Measurements from ENCODE around the gene HSFX2. TPM values are rescaled to one million over a fixed set of nuclear protein-coding genes. Genes with fewer than 3 reads are reported as not detected.
"Not testable (repeated sequence)": the region's sequence is repeated elsewhere in the genome, so short reads cannot be mapped to it uniquely, and the experiment has no call there.

The HSFX2 gene
- total RNA-seq, 2 experiments from 2014 or later = not detected

DNA sequence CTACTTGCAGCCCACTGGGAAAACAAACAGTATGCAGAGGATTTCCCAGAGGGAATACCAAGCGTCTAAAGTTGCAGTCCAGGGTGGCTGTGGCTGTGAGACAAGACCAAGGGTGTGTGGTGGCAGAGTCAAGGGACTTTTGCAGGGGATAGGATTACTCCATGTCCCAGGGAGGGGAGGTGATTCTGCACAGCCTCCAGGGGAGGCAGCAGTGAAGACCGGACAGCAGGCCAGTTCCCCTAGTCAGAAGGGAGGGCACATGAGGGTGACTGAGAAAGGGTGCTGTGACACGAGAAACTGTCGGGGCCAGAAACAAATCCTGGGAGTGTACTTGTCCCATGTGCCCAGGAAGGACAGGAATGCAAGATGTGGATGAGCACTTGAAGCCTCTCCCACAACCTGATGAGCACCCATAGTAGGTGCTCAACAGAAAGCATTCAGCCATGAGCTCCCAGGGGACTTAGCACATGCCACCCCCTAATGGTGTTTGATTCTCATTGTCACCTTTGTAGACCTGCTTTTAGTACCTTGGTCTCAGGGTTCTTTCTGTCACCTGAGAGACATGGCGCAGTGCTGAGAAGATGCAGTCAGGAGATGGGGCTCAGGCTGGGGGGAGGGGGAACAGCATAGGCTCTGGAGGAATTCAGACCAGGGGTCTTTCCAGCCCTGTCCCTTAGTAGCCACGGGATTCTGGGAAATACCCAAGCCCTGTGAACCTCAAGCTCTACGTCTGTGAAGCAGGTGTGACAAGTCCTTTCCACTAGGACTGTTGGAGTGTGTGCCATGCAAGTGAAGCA, 27.3 kb downstream of the HSFX2 start:
- H3K4me3 Mint-ChIP-seq = no peak overlapping the region
- no peaks in the 10 kb centered on the region for H3K4me1 ChIP-seq (ENCODE audit: insufficient read depth, low read length)
- DNase-seq (no peak), ATAC-seq (ENCODE audit: poor library complexity) (no peak)
- H3K36me3 Mint-ChIP-seq (ENCODE audit: low read depth) = no peaks in the 10 kb centered on the region
- H3K4me3 ChIP-seq (ENCODE audit: low read length) = no peak overlapping the region
- no peaks in the 10 kb centered on the region for H3K9me3 Mint-ChIP-seq
- H3K27me3 ChIP-seq (ENCODE audit: control insufficient read depth in 1 of 2, insufficient read depth in 2 of 2, low read length in 2 of 2) = no peaks in the 10 kb centered on the region
- H3K27me3 Mint-ChIP-seq = no peaks in the 10 kb centered on the region
- no peaks in the 10 kb centered on the region for H3K36me3 ChIP-seq (ENCODE audit: insufficient read depth, low read length)
- H3K27ac ChIP-seq (ENCODE audit: low read depth in 1 of 2, low read length in 2 of 2) = no peak overlapping the region
- TF ChIP-seq CTCF (IDR thresholded peaks at IDR 0.05) = no peak
- H3K27ac Mint-ChIP-seq = no peak overlapping the region
- POLR2A ChIA-PET = no interaction called here
- CTCF ChIA-PET = no interaction called here
- no peaks in the 10 kb centered on the region for H3K9me3 ChIP-seq (ENCODE audit: control insufficient read depth in 1 of 2, insufficient read depth in 1 of 2, low read length in 2 of 2)
- intact Hi-C loops (cut with DNase I, micrococcal nuclease) = no loop called here
- no peaks in the 10 kb centered on the region for H3K4me1 Mint-ChIP-seq (ENCODE audit: low read depth)

- Mint-ChIP-seq H3K4me1 (ENCODE audit: low read depth) (no peaks in the 10 kb centered on the region), H3K36me3 (ENCODE audit: low read depth) (no peaks in the 10 kb centered on the region), H3K9me3 (no peaks in the 10 kb centered on the region), H3K4me3 (no peak overlapping the region), H3K27ac (no peak overlapping the region), H3K27me3 (no peaks in the 10 kb centered on the region)
- intact Hi-C loops (cut with DNase I, micrococcal nuclease) = no loop called here
- DNase-seq (no peak), ATAC-seq (ENCODE audit: poor library complexity) (no peak)
- Histone ChIP-seq H3K4me1 (ENCODE audit: insufficient read depth, low read length) (no peaks in the 10 kb centered on the region), H3K4me3 (ENCODE audit: low read length) (no peak overlapping the region), H3K9me3 (ENCODE audit: control insufficient read depth in 1 of 2, insufficient read depth in 1 of 2, low read length in 2 of 2) (no peaks in the 10 kb centered on the region), H3K36me3 (ENCODE audit: insufficient read depth, low read length) (no peaks in the 10 kb centered on the region), H3K27ac (ENCODE audit: low read depth in 1 of 2, low read length in 2 of 2) (no peak overlapping the region), H3K27me3 (ENCODE audit: control insufficient read depth in 1 of 2, insufficient read depth in 2 of 2, low read length in 2 of 2) (no peaks in the 10 kb centered on the region)
- CTCF ChIA-PET = no interaction called here
- no peak for TF ChIP-seq CTCF (IDR thresholded peaks at IDR 0.05)
- POLR2A ChIA-PET = no interaction called here
These were observed 31.8 kb downstream of the HSFX2 start for GRCh38 chrX:149563359-149563758.

- H3K4me3 ChIP-seq (ENCODE audit: low read length); H3K4me1 ChIP-seq (ENCODE audit: insufficient read depth, low read length); H3K4me1 Mint-ChIP-seq (ENCODE audit: low read depth); H3K9me3 ChIP-seq (ENCODE audit: control insufficient read depth in 1 of 2, insufficient read depth in 1 of 2, low read length in 2 of 2); H3K36me3 ChIP-seq (ENCODE audit: insufficient read depth, low read length); H3K9me3 Mint-ChIP-seq; H3K27ac Mint-ChIP-seq; CTCF ChIA-PET; intact Hi-C loops (cut with DNase I, micrococcal nuclease); H3K27me3 Mint-ChIP-seq; POLR2A ChIA-PET; H3K36me3 Mint-ChIP-seq (ENCODE audit: low read depth); DNase-seq; H3K4me3 Mint-ChIP-seq; H3K27ac ChIP-seq (ENCODE audit: low read depth in 1 of 2, low read length in 2 of 2); H3K27me3 ChIP-seq (ENCODE audit: control insufficient read depth in 1 of 2, insufficient read depth in 2 of 2, low read length in 2 of 2); ATAC-seq (ENCODE audit: poor library complexity): not testable (repeated sequence)
These were observed 39.9 kb downstream of the HSFX2 start for GRCh38 chrX:149555251-149555650.

DNA sequence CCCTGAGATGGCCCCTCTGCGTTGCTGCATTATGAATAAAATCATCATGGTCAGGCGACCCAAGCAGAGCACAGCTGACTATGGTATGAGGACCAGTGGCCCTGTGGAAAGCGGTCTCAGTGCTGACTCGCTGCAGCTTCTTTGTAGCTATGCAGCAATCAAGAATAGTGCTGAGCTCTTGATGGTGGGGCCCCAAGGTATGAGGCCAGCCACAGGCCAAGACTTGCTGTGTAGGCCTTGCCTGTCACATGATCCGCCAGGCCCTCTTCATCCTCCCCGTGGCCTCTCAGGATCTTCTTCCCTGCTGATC, 43.2 kb downstream of the HSFX2 start:
- H3K4me3 ChIP-seq (ENCODE audit: low read length); CTCF ChIA-PET; H3K36me3 Mint-ChIP-seq (ENCODE audit: low read depth); H3K27ac Mint-ChIP-seq; H3K4me3 Mint-ChIP-seq; DNase-seq; intact Hi-C loops (cut with DNase I, micrococcal nuclease); H3K4me1 ChIP-seq (ENCODE audit: insufficient read depth, low read length); ATAC-seq (ENCODE audit: poor library complexity); H3K27ac ChIP-seq (ENCODE audit: low read depth in 1 of 2, low read length in 2 of 2); H3K27me3 Mint-ChIP-seq; H3K9me3 ChIP-seq (ENCODE audit: control insufficient read depth in 1 of 2, insufficient read depth in 1 of 2, low read length in 2 of 2); H3K36me3 ChIP-seq (ENCODE audit: insufficient read depth, low read length); H3K9me3 Mint-ChIP-seq; POLR2A ChIA-PET; H3K4me1 Mint-ChIP-seq (ENCODE audit: low read depth); H3K27me3 ChIP-seq (ENCODE audit: control insufficient read depth in 1 of 2, insufficient read depth in 2 of 2, low read length in 2 of 2): not testable (repeated sequence)

DNA sequence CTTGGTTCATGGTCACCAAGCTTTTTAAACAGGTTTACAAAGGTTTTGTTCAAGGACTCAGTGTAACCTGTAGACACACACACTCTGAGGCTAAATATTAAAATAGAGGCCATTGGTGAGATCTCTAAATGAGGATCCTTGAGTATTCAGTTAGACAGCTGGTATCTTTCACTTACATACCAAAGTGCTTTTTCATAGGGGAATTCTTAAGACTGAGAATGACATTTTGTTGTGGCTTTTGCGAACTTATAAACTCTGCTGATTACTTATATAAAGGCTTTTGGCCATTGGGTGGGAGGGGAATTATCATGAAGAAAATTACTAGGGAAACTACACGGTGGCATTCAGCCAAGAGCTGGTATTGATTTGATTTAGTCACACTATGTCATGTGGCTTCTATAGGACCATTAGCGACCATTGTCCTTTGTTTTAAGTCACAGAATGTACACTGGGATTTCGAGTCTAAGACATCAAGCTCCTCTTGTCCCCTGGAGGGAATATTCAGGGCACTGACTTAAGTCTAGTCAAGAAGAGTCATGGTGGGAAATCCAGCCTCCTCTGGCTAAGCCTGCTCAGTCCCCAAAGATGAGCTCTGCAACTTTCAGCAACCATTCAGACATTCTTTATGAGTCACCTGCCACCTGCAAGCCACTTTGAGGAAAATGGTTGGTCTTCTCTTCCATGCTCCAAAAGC, 43.7 kb downstream of the HSFX2 start:
- ATAC-seq (ENCODE audit: poor library complexity); H3K4me1 Mint-ChIP-seq (ENCODE audit: low read depth); H3K4me3 ChIP-seq (ENCODE audit: low read length); H3K27me3 ChIP-seq (ENCODE audit: control insufficient read depth in 1 of 2, insufficient read depth in 2 of 2, low read length in 2 of 2); H3K27me3 Mint-ChIP-seq; H3K9me3 ChIP-seq (ENCODE audit: control insufficient read depth in 1 of 2, insufficient read depth in 1 of 2, low read length in 2 of 2); intact Hi-C loops (cut with DNase I, micrococcal nuclease); DNase-seq; H3K27ac ChIP-seq (ENCODE audit: low read depth in 1 of 2, low read length in 2 of 2); H3K4me3 Mint-ChIP-seq; H3K27ac Mint-ChIP-seq; H3K9me3 Mint-ChIP-seq; H3K36me3 ChIP-seq (ENCODE audit: insufficient read depth, low read length); H3K4me1 ChIP-seq (ENCODE audit: insufficient read depth, low read length); POLR2A ChIA-PET; H3K36me3 Mint-ChIP-seq (ENCODE audit: low read depth); CTCF ChIA-PET: not testable (repeated sequence)

- H3K9me3 ChIP-seq (ENCODE audit: control insufficient read depth in 1 of 2, insufficient read depth in 1 of 2, low read length in 2 of 2); H3K27me3 ChIP-seq (ENCODE audit: control insufficient read depth in 1 of 2, insufficient read depth in 2 of 2, low read length in 2 of 2); POLR2A ChIA-PET; H3K27me3 Mint-ChIP-seq; H3K4me3 Mint-ChIP-seq; H3K36me3 Mint-ChIP-seq (ENCODE audit: low read depth); H3K4me1 Mint-ChIP-seq (ENCODE audit: low read depth); intact Hi-C loops (cut with DNase I, micrococcal nuclease); CTCF ChIA-PET; H3K9me3 Mint-ChIP-seq; H3K4me3 ChIP-seq (ENCODE audit: low read length); H3K36me3 ChIP-seq (ENCODE audit: insufficient read depth, low read length); H3K4me1 ChIP-seq (ENCODE audit: insufficient read depth, low read length); H3K27ac Mint-ChIP-seq; H3K27ac ChIP-seq (ENCODE audit: low read depth in 1 of 2, low read length in 2 of 2): not testable (repeated sequence)
- DNase-seq (peak in 1 of 14 experiments; percentile 31), ATAC-seq (ENCODE audit: poor library complexity) (peak; percentile 27)
These were observed 44.7 kb downstream of the HSFX2 start for GRCh38 chrX:149550454-149550853.
